OCI-LY3 (cell line): ENCODE measurements around the gene FABP1.

Source experiments
- CTCF ChIP-seq: fragments of 200-600, 300-600 bp; sonication (generic); IDR thresholded peaks from 2 replicates; pipeline ENCODE4 v1.5.1; 2014; ENCODE audit warnings: antibody characterized with exemption, low read length, low read depth
- EZH2phosphoT487 ChIP-seq: fragments of 200-600 bp; shearing (Covaris generic); IDR thresholded peaks from 2 replicates; pipeline ENCODE4 v1.6.1; 2018; ENCODE audit warnings: antibody characterized with exemption, mixed run types, low read depth

GRCh38 chr2:88172882-88173281 lies 45.0 kb upstream of the FABP1 start:
- TF ChIP-seq CTCF (no peak), EZH2phosphoT487 (no peak)
